ENCODE data around the gene PLXNB1.
"Not testable (repeated sequence)": the region's sequence is repeated elsewhere in the genome, so short reads cannot be mapped to it uniquely, and the experiment has no call there.

PLXNB1 gene

DNA sequence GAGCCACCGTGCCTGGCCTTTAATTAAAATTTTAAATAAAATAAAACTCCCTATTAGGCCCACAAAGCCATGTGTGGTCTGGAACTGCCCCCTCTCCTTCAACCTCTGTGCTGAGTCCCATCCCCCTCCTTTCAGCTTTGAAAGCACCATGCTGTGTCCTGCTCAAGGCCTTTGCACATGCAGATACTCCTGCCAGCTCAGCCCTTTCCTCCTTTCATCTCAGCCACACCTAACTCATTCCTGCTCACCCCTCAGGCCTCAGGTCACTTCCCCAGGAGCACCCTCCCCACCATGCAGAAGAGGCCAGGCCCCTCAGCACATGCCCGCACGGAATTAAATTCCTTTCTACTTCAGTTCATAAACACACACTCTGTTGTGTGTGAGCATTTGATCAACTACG, 44.7 kb upstream of the PLXNB1 start:
- DNase-seq (ENCODE audit: extremely low spot score), result no peak
- TF ChIP-seq, protein P1, sequence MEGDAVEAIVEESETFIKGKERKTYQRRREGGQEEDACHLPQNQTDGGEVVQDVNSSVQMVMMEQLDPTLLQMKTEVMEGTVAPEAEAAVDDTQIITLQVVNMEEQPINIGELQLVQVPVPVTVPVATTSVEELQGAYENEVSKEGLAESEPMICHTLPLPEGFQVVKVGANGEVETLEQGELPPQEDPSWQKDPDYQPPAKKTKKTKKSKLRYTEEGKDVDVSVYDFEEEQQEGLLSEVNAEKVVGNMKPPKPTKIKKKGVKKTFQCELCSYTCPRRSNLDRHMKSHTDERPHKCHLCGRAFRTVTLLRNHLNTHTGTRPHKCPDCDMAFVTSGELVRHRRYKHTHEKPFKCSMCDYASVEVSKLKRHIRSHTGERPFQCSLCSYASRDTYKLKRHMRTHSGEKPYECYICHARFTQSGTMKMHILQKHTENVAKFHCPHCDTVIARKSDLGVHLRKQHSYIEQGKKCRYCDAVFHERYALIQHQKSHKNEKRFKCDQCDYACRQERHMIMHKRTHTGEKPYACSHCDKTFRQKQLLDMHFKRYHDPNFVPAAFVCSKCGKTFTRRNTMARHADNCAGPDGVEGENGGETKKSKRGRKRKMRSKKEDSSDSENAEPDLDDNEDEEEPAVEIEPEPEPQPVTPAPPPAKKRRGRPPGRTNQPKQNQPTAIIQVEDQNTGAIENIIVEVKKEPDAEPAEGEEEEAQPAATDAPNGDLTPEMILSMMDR (IDR thresholded peaks at IDR 0.05; ENCODE audit: control extremely low read depth, extremely low read depth, low read depth, missing control alignments), result no peak
- POLR2A ChIA-PET, result no interaction called here
- CTCF ChIA-PET, result interaction anchor here (1.3 to 5.8 kb wide), 3 partner anchors 12 to 38 kb away, joined by 3 to 37 read pairs (median 10); no protein-coding TSS in a partner anchor

DNA sequence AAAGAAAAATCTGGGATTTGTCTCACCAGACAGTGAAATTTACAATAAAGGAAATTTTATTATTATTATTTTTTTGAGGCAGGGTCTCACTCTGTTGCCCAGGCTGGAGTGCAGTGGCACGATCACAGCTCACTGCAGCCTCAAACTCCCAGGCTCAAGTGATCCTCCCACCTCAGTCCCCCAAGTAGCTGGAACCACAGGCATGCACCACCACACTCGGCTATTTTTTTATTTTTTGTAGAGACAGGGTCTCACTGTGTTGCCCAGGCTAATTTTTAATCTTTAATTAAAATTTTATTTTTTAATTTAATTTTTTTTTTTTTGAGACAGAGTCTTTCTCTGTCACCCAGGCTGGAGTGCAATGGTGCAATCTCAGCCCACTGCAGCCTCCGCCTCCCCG, 44.1 kb upstream of the PLXNB1 start:
- ChIA-PET POLR2A (interaction anchor here (2.0 kb wide), 1 partner anchor 28 kb away, joined by 6 read pairs; the partner anchor contains the start of gene ATRIP), CTCF (interaction anchor here (1.1 to 5.8 kb wide), 12 partner anchors 8 to 280 kb away, joined by 3 to 37 read pairs (median 5); partner anchors contain the start of genes ATRIP and PFKFB4)
- not testable (repeated sequence) for DNase-seq (ENCODE audit: extremely low spot score)

DNA sequence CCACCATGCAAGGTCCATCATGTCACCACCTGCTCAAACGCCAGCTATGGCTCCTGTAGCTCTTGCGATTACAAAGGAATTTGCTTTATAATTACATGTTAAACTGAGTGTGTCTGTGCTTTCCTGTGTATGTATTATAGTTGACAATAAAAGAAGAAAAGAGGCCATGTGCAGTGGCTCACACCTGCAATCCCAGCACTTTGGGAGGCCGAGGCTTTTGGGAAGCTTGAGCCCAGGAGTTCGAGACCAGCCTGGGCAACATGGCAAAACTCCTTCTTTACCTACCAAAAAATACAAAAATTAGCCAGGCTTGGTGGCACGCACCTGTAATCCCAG, 43.7 kb upstream of the PLXNB1 start:
- CTCF ChIA-PET, result interaction anchor here (0.8 to 5.8 kb wide), 17 partner anchors 9 to 279 kb away, joined by 3 to 37 read pairs (median 5); partner anchors contain the start of genes ATRIP, PFKFB4 and SLC26A6
- POLR2A ChIA-PET, result interaction anchor here (2.0 kb wide), 1 partner anchor 27 kb away, joined by 6 read pairs; the partner anchor contains the start of gene ATRIP

DNA sequence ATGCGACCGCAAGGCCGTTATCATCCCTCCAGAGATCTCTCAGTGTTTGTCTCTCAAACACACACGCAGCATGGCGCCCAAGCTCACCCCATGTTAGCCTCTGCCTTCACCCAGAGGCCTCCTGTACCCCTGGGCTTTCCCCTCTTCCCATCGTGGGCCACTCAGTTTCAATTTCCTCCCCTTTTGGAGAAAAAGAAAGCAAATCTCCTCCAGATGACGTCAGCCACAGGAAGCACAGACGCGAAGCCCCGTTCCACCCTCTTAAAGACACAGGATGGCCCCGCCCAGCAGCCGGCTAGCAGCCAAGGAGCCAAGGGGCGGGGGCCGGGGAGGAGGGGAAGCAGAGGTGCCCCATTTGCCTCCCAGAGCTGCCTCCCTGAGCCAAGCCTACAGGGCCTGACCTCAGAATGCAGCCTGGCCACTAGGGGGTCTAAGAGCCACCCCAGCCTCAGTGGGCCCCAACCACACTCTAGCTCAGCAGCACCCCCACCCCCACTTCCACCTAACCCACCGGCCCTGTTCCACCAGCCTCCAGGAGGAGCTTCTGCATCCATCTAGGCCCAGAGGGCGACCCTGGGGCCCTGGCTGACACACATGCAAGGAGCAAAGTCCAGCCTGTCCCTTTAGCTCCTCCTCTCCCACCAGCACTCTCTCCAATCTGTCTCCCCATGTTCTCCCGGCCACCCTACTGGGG, 43.2 kb upstream of the PLXNB1 start:
- TF ChIP-seq, protein P1 (IDR thresholded peaks at IDR 0.05; ENCODE audit: control extremely low read depth, extremely low read depth, low read depth, missing control alignments), result peak; percentile 24
- ChIA-PET CTCF (interaction anchor here (0.8 to 5.8 kb wide), 18 partner anchors 9 to 279 kb away, joined by 3 to 37 read pairs (median 5); partner anchors contain the start of genes ATRIP, PFKFB4 and SLC26A6), POLR2A (interaction anchor here (0.8 to 2.0 kb wide), 2 partner anchors 12 to 27 kb away, joined by 3 to 6 read pairs; partner anchors contain the start of gene ATRIP)
- peak; percentile 95 for DNase-seq (ENCODE audit: extremely low spot score)

More for the DNA sequence above, 43.7 kb upstream of the PLXNB1 start:
- TF ChIP-seq, protein P1 (IDR thresholded peaks at IDR 0.05; ENCODE audit: control extremely low read depth, extremely low read depth, low read depth, missing control alignments), result no peak
- DNase-seq (ENCODE audit: extremely low spot score), result no peak

DNA sequence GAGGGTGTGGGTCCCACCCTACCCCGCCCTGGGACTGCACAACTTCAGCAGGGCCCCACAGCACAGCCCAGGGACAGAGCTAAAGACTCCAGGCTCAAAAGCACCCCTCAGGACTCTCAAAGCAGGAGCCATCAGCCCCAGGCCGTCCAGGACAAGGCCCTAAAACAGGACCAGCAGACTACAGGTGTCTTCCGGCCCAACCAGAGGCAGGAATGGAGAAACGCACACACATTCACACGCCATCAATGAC, 42.7 kb upstream of the PLXNB1 start:
- TF ChIP-seq, protein P1 (IDR thresholded peaks at IDR 0.05; ENCODE audit: control extremely low read depth, extremely low read depth, low read depth, missing control alignments), result no peak
- CTCF ChIA-PET, result interaction anchor here (0.8 to 5.8 kb wide), 15 partner anchors 10 to 86 kb away, joined by 3 to 37 read pairs (median 6); partner anchors contain the start of gene ATRIP
- POLR2A ChIA-PET, result interaction anchor here (0.8 to 2.0 kb wide), 2 partner anchors 11 to 26 kb away, joined by 3 to 6 read pairs; partner anchors contain the start of gene ATRIP
- DNase-seq (ENCODE audit: extremely low spot score), result no peak

DNA sequence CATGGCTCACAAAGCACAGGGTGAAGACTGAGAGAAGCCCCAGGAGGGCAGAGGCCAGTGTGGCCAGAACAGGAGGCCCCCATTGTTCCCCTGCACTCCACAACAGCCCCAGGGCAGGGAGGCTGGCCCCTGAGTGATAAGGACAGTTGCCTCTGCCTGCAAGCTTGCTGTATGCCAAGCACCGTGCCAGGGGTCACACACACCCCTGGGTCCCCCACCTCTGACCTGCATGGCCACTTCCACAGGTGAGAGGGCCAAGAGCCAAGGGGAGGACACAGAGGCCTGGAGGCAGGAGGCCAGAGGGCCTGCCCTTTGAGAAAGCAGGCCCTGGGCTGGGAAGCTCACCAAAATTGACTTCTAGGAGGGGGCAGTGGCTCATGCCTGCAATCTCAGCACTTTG, 40.4 kb upstream of the PLXNB1 start:
- DNase-seq (ENCODE audit: extremely low spot score), result no peak
- ChIA-PET CTCF (interaction anchor here (1.4 to 5.8 kb wide), 3 partner anchors 17 to 34 kb away, joined by 3 to 37 read pairs (median 4); partner anchors contain the start of gene ATRIP), POLR2A (no interaction called here)
- TF ChIP-seq, protein P1 (IDR thresholded peaks at IDR 0.05; ENCODE audit: control extremely low read depth, extremely low read depth, low read depth, missing control alignments), result no peak

All from GM10248 (cell line).